SJCRH30 (cell line): ENCODE results near the gene RREB1. TPM values are rescaled to one million over a fixed set of nuclear protein-coding genes. Genes with fewer than 3 reads are reported as not detected.

Source experiments
- DNase-seq, 2 experiments: peaks; one replicate each; pipeline ENCODE4 v3.0.0-alpha.2; 2015 to 2020
- H3K27ac ChIP-seq: fragments of 250-450 bp; sonication (Bioruptor Pico); 2 replicates; pipeline ENCODE4 v1.5.1; 2020; ENCODE audit warnings: mild to moderate bottlenecking, moderate library complexity
- H3K27me3 ChIP-seq: fragments of 250-450 bp; sonication (Bioruptor Pico); 2 replicates; pipeline ENCODE4 v1.5.1; 2020; ENCODE audit warnings: mild to moderate bottlenecking, moderate library complexity
- H3K36me3 ChIP-seq: fragments of 250-450 bp; sonication (Bioruptor Pico); 2 replicates; pipeline ENCODE4 v1.5.1; 2020; ENCODE audit warnings: mild to moderate bottlenecking, moderate library complexity
- H3K4me1 ChIP-seq: fragments of 250-450 bp; sonication (Bioruptor Pico); 2 replicates; pipeline ENCODE4 v1.5.1; 2020; ENCODE audit warnings: mild to moderate bottlenecking, moderate library complexity
- H3K4me3 ChIP-seq: fragments of 250-450 bp; sonication (Bioruptor Pico); 2 replicates; pipeline ENCODE4 v1.5.1; 2020; ENCODE audit warnings: mild to moderate bottlenecking, moderate library complexity
- H3K9me3 ChIP-seq: fragments of 250-450 bp; sonication (Bioruptor Pico); replicated peaks from 2 replicates; pipeline ENCODE4 v1.5.1; 2020; ENCODE audit warnings: mild to moderate bottlenecking, moderate library complexity
- total RNA-seq: library from RNA; depleted of rRNA; stranded (reverse); fragments of >200 nt; shearing (Covaris generic); gene quantifications from 2 replicates; pipeline ENCODE4 v1.2.3, GENCODE V29; 2014

RREB1 gene
- total RNA-seq, 1 experiment from 2014 or later = 12.3 TPM

DNA sequence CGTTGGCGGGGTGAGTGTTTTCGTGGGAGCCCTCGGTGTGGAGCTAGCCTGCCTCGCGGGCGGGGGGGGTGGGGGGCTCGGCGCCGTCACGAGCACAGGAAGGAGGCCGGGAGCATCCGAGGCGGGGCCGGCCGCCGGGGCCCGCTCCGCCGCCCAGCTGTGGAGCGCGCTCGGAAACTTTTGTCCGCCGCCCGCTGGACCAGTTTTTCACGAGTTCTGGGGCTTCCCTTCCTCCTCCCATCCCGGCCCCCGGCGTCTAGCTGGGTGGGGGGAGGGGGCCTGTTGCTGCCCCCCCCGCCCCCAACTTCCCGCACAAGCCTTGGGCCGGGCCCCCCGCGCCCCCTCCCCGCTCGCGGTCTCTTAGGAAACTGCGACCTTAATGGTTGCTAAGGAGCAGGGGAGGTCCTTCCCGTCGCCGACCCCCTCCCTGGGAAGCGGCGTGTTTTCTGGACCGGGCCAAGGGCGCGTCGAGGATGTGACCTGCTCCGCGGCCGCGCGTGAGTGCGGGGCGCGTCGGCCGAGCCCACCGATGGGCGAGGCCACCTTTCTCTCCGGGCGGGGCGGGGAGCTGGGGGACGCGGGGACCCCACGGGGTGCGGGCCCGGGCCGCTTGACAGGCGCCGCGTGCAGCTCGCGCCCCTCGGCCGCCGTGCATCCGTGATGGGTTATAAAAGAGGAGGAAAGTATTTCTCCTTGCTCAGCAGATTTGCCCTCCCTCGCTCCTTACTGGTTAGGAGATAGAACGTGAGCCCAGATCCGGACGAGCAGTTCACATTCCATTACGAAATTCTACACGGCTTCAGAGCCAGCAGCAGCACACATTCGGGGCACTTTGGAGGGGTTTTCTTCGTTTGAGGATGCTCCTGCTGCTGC is 1.4 kb downstream of the RREB1 start:
- Histone ChIP-seq H3K36me3 (no peaks in the 10 kb centered on the region), H3K27me3 (no peaks in the 10 kb centered on the region), H3K9me3 (no peaks in the 10 kb centered on the region), H3K27ac (no peak overlapping the region; the same call in 1 of the 2 replicates), H3K4me1 (no peaks in the 10 kb centered on the region), H3K4me3 (peak overlapping the region; percentile 94)
- peak; percentile 46 to 53 for DNase-seq

DNA sequence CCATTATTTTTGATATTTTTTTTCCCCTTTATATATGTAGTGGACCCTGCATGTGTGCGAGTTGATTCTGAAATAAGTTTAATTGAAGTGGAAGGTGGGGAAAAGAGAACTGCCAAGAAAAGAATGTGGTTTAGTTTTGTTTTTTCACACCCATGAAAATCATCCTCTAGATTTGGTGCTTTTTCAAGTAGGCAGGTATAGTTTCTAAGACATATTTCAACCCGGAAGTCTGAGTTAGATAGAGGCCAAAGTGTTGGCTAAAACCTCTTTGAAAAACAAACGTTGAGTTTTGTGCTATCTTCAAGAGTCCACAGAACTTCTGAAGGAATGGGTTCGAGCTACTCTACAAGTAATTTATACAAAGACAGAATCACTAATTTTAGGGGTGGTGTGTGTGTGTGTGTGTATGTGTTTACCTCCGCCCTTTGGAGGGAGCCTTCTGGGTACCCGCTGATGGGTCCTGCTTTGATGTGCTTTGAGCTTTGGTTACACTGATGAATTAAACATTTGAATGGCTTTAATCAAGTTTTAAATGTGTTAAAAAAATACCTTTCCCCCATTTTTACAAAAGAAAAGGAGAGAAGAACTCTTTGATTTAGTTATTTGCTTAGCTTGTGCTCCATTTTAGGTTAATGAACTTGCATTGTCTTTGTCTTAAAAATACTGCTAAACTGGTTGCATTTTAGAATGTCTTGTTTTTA is 2.5 kb downstream of the RREB1 start:
- no peaks in the 10 kb centered on the region for H3K27me3 ChIP-seq
- H3K27ac ChIP-seq = no peak overlapping the region
- no peaks in the 10 kb centered on the region for H3K4me1 ChIP-seq
- DNase-seq = no peak
- no peaks in the 10 kb centered on the region for H3K36me3 ChIP-seq
- H3K4me3 ChIP-seq = peak overlapping the region; percentile 94
- no peaks in the 10 kb centered on the region for H3K9me3 ChIP-seq

DNA sequence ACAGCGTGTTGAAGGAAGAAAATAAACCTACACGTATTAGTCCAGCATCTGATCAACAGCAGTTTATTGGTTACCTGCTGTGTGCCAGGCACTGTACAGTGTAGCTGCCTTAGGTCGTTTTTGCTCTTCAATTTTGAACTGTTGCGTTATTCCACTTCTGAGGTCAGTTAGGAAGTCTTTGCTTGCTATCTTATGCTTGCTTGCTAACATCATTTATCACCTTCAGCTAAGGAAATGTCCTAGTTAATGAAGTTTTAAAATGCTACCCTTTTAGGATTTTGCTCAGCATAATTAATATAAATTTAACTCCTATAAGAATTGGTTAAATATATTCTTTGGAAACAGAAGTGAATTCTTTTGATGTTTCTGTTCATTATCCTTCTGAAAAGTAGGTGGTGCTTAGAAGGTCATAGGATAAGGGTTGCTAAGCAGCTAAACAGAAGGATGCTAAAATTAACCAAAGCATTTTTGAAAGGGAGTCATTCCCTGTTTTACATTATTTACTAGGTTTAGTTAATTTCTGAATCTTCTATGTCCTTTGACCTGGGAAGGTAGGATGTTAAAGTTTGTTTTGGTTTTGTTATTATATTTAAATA is 3.4 kb downstream of the RREB1 start:
- H3K4me1 ChIP-seq = no peaks in the 10 kb centered on the region
- DNase-seq = no peak
- H3K36me3 ChIP-seq = no peaks in the 10 kb centered on the region

DNA sequence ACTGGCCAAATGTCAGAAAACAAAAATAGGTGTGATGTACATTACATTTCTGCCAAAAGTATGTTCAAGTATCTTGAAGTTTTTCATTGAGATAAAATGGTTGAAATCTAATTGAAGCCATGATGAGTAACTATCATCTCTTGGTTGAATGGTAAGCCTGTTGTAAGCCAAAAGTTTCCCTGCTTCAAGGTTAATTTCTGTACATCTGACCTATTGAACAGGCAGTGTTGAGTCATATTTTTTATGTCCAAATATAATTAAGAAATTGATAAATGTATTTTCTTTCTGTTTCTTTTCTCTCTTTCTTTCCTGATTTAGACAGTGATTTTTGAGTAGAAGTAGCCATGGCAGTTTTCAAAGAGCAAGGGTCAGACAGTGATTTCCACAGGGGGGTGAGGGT is 4.4 kb downstream of the RREB1 start:
- H3K9me3 ChIP-seq = no peaks in the 10 kb centered on the region
- H3K27ac ChIP-seq = no peak overlapping the region
- H3K27me3 ChIP-seq = no peaks in the 10 kb centered on the region
- no peaks in the 10 kb centered on the region for H3K36me3 ChIP-seq
- H3K4me3 ChIP-seq = no peak overlapping the region
- DNase-seq = no peak
- no peaks in the 10 kb centered on the region for H3K4me1 ChIP-seq

More for the DNA sequence above, 3.4 kb downstream of the RREB1 start:
- no peaks in the 10 kb centered on the region for H3K27me3 ChIP-seq
- H3K27ac ChIP-seq = no peak overlapping the region
- H3K9me3 ChIP-seq = no peaks in the 10 kb centered on the region
- no peak overlapping the region for H3K4me3 ChIP-seq

DNA sequence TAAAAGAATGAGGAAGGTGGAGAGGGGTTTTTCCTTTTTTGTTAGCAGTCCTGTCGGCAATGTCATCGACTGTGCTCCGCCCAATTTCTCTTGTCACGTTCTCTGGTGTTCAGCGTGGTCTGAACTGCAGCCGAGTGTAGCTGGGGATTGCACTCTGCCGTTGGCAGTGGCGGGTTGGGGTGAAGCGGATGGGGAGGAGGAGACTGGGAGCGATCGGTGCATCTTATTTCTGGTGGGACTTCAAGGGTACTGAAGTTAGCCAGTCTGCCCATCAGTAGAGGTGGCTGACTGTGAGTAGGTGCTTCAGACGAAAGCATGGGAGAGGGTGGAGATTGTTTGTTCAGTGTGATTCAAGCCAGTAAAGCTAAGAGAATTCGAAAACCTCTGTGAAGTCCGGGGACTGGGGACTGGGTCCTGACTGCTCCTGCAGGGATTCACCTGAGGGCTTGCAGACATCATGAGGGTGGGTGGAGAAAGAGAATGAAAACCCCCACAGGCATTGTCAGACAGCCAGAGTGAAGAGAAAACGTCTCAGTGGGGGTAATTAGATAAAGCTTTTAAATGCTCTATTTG is 5.1 kb downstream of the RREB1 start:
- Histone ChIP-seq H3K4me3 (no peak overlapping the region), H3K9me3 (no peaks in the 10 kb centered on the region), H3K27me3 (no peaks in the 10 kb centered on the region), H3K36me3 (no peaks in the 10 kb centered on the region), H3K27ac (no peak overlapping the region), H3K4me1 (no peaks in the 10 kb centered on the region)
- DNase-seq = no peak

DNA sequence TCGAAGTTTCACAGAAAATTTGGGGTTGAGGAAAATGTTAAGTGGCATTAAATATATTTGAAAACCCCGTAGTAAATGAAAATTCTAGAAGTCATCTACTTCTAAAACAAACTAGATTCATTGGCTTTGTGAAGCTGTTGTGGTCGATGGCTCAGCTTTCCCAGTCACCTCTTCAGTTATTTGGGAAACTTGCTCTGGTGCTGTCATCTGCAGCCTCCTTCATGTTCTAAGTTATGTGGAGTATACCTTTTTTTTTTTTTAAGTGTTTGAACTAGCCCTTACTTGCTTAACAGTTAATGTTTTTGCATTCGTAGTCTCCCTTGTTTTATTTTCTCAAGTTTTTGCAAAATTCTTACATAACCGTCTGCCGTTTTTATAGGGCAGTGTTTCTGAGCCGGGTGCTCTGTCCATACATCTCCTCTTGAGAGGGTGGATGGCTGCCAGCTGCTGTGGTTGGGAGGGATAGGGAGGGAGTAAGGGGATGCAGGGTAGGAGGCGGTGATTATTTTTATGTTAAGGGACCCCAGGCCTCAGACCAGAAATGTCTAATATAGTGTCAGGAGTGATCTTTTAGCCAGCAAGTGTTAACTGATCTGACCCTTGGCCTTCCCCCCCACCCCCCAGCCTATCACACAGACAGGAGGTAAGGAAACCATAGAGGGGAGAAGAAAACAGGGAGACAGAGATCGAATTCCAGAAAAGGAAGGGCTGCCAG is 7.1 kb downstream of the RREB1 start:
- H3K36me3 ChIP-seq = no peaks in the 10 kb centered on the region
- no peak overlapping the region for H3K27ac ChIP-seq

DNA sequence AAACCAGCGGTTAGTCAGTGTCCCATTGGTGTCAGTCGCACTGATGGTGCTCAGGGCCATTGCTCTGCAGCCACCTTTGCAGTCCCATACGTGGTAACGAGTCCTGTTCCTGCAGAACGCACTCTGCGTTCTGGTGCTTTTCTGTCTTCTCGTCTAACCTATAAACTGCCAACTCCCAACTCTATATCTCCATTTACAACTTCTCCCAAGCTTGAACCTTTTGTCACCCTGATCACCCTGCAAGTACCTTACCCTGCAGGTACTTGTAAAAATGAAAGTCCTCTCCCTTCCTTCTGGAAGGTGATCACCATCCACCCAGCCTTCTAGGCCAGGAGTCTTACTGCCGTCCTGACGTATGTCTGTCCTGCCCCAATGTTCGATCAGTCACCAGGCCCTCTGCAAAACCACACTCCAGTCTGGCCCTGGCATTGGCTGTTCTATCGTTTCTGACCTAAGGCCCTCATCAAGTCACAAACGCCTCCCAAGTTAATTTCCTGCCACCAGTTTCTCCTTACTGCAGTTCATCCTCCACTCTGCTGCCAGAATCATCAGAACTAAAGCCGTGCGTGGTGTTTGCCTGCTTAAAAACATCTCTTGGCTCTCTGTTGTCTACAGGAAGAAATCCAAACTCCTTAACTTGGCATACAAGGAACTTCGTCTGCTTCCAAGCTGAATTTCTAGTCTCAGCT is 7.9 kb downstream of the RREB1 start:
- no peak for DNase-seq
- Histone ChIP-seq H3K27ac (no peak overlapping the region), H3K36me3 (no peaks in the 10 kb centered on the region), H3K4me3 (no peak overlapping the region), H3K27me3 (no peaks in the 10 kb centered on the region), H3K4me1 (no peaks in the 10 kb centered on the region), H3K9me3 (no peaks in the 10 kb centered on the region)

More for the DNA sequence above, 7.1 kb downstream of the RREB1 start:
- Histone ChIP-seq H3K27me3 (no peaks in the 10 kb centered on the region), H3K4me3 (no peak overlapping the region), H3K9me3 (no peaks in the 10 kb centered on the region), H3K4me1 (no peaks in the 10 kb centered on the region)
- DNase-seq = no peak

DNA sequence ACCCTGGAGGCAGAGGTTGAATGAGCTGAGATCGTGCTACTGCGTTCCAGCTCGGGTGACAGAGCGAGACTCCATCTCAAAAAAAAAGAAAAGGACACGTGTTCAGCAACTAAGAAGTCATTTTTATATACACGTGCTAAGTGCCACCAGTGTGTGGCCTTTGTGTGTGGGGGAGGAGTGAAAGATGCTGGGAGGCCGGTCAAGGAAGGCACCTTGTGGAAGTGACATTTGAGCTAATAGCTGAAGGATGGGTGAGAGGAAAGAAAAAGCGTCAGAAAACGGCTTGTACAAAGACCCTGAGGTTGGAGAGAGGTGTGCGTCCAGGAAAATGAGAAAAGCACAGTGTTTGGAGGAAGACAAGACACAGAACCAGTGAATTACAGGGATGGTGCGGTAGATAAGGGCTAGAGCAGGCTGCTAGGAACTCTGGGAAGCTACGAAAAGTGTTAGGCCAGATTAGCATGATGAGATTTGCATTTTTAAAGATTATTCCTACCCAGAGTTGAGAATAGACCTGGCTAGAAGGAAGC is 11.6 kb downstream of the RREB1 start:
- H3K27ac ChIP-seq = no peak overlapping the region
- no peak overlapping the region for H3K4me3 ChIP-seq
- no peaks in the 10 kb centered on the region for H3K4me1 ChIP-seq
- H3K36me3 ChIP-seq = no peaks in the 10 kb centered on the region
- DNase-seq = no peak
- no peaks in the 10 kb centered on the region for H3K9me3 ChIP-seq
- no peaks in the 10 kb centered on the region for H3K27me3 ChIP-seq

DNA sequence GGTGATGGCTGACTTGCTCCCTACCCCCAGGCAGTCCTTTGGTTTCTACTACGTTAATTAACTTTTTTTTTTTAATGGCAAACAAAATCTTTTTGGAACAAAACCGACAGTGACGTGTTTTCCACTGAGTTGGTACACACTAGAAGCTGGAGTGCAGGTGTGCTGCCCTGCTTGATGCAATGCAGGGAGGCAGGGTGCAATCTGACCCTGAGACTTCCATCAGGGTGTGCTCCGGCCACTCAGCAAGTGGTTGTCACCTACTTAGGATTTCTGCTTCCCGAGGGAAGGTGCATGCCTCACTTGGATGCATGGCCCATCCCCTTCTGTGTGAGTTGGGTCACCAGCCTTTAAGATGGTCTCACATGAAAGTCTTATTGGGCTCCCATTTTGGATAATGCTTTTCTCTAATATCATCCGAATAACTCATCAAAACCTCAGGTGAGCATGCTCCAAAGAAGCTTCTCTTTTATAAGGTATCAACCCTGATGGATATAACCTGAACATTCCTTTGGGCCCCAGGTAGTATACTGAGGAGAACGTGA is 14.0 kb downstream of the RREB1 start:
- H3K36me3 ChIP-seq = no peaks in the 10 kb centered on the region
- no peaks in the 10 kb centered on the region for H3K4me1 ChIP-seq
- no peak for DNase-seq

DNA sequence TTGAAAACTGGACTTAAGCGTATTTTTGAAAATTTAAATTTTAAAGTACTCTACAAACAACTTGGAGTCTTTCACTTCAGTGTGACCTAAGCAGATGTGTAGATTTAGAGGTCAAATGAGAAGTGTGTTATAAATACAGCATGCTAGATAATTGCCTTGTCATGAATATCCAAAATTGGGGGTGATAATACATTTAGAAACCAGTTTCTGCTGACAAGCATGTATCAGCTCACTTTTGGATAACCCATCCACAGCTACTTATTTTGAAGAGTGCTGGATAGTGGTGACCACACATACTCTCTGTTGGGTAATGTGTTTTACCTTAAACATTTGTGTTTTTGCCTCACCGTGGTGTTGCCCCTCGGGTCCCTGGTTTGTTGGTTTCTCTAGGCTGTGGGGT is 14.9 kb downstream of the RREB1 start:
- H3K4me1 ChIP-seq = no peaks in the 10 kb centered on the region
- no peak for DNase-seq
- no peaks in the 10 kb centered on the region for H3K36me3 ChIP-seq
- H3K9me3 ChIP-seq = no peaks in the 10 kb centered on the region
- no peaks in the 10 kb centered on the region for H3K27me3 ChIP-seq
- no peak overlapping the region for H3K27ac ChIP-seq
- H3K4me3 ChIP-seq = no peak overlapping the region

More for the DNA sequence above, 14.0 kb downstream of the RREB1 start:
- Histone ChIP-seq H3K9me3 (no peaks in the 10 kb centered on the region), H3K27ac (no peak overlapping the region), H3K27me3 (no peaks in the 10 kb centered on the region), H3K4me3 (no peak overlapping the region)

DNA sequence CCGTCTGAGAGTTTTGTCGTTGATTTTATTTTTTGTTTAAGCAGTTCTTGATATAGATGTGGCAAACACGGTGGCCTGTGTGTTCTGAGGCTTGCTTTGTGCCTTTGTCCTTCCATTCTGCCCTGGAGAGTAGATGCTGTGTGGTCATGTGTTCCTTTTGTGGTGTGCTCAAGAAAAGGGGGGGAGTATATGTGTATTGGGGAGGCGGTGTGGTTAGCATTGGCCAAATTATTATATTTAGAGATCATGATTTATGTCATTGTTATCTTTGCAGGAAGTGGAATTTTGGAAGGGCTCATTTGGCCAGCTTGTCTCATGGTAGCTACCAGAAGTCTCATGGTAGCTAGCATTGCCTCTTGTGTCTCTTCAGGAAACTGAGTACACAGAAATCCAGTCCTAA is 16.4 kb downstream of the RREB1 start:
- H3K4me1 ChIP-seq = no peaks in the 10 kb centered on the region
- no peak overlapping the region for H3K4me3 ChIP-seq
- no peaks in the 10 kb centered on the region for H3K9me3 ChIP-seq
- no peak overlapping the region for H3K27ac ChIP-seq
- no peak for DNase-seq
- H3K36me3 ChIP-seq = no peaks in the 10 kb centered on the region
- no peaks in the 10 kb centered on the region for H3K27me3 ChIP-seq

DNA sequence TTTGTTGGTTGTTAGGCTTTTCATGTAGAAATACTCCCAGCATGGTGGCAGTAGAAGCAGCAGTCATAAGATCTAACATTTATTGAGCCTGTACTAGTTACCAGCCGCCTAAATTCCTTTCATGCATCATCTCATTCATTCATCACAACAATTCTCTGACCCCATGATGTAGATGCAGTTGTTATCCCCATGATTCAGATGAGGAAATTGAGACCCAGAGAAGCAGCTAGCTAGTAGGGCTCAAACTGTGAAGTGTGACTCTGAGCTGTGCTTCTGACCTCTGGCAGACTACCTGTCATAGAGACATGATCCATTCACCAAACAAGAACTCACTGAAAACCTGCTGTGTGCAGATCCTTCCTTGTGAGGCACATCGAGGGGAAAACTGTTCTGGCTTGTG is 16.9 kb downstream of the RREB1 start:
- no peak overlapping the region for H3K4me3 ChIP-seq
- H3K36me3 ChIP-seq = no peaks in the 10 kb centered on the region
- no peaks in the 10 kb centered on the region for H3K4me1 ChIP-seq
- no peaks in the 10 kb centered on the region for H3K27me3 ChIP-seq
- no peak overlapping the region for H3K27ac ChIP-seq
- no peaks in the 10 kb centered on the region for H3K9me3 ChIP-seq
- DNase-seq = no peak

DNA sequence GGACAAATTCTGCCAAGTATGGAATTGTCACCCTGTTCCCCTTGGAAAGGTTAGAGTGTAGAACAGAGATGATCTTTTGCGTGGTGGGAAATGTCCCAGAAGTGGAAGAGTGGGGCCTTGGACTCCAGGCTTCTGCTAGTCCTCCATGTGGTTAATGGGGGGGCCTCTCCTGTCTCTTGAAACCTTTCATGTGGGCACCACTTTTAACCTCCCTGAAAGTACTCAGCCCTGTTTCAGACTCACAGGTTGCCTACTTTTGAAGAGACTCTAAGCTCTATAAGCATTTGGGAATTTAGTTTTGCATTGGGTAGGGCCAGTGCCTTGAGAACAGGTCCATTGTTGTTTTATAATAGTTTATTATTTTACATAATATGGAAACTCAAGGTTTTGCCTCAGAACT is 17.5 kb downstream of the RREB1 start:
- no peak overlapping the region for H3K4me3 ChIP-seq
- no peak for DNase-seq
- no peaks in the 10 kb centered on the region for H3K36me3 ChIP-seq
- H3K27me3 ChIP-seq = no peaks in the 10 kb centered on the region
- no peaks in the 10 kb centered on the region for H3K4me1 ChIP-seq
- no peaks in the 10 kb centered on the region for H3K9me3 ChIP-seq
- no peak overlapping the region for H3K27ac ChIP-seq

DNA sequence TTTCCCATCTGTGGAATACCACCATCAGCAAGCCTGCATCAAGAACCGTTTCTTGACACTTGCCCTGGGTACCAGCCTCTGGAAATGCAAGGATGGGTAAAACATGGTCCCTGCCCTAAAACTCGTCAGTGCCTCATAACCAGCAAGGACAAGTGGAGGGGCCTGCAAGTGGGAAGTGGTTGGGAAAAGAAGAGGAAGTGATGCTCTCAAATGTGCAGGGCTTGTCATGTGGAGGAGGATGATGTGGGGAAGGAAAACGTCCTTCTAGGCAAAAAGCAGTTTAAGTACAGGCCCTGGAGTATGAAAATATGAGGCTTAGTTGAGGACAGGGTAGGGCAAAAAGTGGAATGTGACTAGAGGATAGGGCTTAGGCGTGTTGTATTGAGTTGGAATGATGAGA is 19.0 kb downstream of the RREB1 start:
- Histone ChIP-seq H3K9me3 (no peaks in the 10 kb centered on the region), H3K4me1 (no peaks in the 10 kb centered on the region), H3K36me3 (no peaks in the 10 kb centered on the region), H3K27me3 (no peaks in the 10 kb centered on the region), H3K4me3 (no peak overlapping the region), H3K27ac (no peak overlapping the region)
- DNase-seq = no peak
